GM12874 (cell line): ENCODE measurements around the gene NFATC3.

Source experiments
- TF ChIP-seq, protein P1 (sequence below): IDR thresholded peaks from 2 replicates; pipeline ENCODE4 v1.5.1; 2011; ENCODE audit warnings: low read depth, mild to moderate bottlenecking, control low read depth, low read length, moderate library complexity; ENCODE audit not compliant: insufficient read depth

The NFATC3 gene

DNA sequence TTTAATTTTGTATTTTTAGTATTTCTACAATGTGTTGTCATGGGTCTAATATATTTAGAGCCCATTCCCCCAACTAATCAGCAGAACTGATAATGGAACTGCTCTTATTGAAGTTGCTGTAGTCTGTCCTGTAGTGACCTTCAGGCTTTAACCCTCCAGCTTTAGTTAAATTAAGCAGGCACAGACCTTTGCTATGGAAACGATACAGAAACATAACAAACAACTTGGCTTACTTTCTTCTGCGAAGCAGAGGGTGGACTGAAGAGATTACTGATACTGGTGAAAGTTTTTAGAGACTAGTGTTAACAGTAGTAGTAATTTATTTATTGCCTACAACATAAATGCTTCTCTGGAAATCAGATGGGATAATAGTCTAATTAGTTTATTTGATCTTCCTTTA, 61.4 kb downstream of the NFATC3 start:
- TF ChIP-seq, protein P1, sequence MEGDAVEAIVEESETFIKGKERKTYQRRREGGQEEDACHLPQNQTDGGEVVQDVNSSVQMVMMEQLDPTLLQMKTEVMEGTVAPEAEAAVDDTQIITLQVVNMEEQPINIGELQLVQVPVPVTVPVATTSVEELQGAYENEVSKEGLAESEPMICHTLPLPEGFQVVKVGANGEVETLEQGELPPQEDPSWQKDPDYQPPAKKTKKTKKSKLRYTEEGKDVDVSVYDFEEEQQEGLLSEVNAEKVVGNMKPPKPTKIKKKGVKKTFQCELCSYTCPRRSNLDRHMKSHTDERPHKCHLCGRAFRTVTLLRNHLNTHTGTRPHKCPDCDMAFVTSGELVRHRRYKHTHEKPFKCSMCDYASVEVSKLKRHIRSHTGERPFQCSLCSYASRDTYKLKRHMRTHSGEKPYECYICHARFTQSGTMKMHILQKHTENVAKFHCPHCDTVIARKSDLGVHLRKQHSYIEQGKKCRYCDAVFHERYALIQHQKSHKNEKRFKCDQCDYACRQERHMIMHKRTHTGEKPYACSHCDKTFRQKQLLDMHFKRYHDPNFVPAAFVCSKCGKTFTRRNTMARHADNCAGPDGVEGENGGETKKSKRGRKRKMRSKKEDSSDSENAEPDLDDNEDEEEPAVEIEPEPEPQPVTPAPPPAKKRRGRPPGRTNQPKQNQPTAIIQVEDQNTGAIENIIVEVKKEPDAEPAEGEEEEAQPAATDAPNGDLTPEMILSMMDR: no peak

- TF ChIP-seq, protein P1: no peak
These were observed 62.3 kb downstream of the NFATC3 start for GRCh38 chr16:68147444-68147843.

GRCh38 chr16:68149596-68149995, 64.4 kb downstream of the NFATC3 start:
- TF ChIP-seq, protein P1: no peak

DNA sequence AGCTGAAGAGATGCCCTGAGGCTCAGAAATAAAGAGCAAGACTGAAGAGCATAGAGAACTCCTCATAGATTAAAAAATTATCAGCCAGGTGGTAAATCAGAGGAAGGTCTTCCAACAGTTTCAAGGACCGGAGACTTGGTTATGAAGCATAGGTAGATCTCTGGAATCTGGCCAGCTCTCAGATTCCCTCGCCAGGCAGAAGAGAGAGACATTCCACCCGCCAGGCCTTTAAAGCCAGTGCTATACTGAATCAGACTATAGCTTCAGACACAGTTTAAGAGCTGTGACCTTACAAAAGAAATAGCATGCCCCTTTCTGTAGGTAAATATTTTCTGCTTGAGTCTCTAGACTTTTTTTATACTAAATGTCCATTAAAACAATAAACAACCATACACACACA, 70.3 kb downstream of the NFATC3 start:
- TF ChIP-seq, protein P1: no peak

- TF ChIP-seq, protein P1: no peak
These were observed 77.2 kb downstream of the NFATC3 start for GRCh38 chr16:68162413-68162812.

DNA sequence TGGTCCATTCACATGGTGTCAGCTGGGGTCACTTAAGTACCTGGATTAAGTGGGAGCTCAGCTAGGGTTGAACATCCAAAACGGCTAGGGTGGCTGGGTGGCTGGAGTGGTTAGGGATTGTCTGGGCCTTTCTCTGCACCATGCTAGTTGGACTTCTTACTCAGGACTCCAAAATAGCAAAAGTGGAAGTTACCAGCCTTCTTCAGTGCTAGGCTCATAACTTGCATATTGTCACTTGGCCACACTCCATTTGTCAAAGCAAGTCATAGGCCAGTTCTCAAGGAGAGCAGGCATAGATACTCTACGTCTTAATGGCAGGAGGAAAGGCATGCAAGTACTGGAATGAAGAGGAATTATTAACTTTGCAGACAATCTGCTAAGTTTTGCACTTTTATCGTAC, 81.1 kb downstream of the NFATC3 start:
- TF ChIP-seq, protein P1: no peak

DNA sequence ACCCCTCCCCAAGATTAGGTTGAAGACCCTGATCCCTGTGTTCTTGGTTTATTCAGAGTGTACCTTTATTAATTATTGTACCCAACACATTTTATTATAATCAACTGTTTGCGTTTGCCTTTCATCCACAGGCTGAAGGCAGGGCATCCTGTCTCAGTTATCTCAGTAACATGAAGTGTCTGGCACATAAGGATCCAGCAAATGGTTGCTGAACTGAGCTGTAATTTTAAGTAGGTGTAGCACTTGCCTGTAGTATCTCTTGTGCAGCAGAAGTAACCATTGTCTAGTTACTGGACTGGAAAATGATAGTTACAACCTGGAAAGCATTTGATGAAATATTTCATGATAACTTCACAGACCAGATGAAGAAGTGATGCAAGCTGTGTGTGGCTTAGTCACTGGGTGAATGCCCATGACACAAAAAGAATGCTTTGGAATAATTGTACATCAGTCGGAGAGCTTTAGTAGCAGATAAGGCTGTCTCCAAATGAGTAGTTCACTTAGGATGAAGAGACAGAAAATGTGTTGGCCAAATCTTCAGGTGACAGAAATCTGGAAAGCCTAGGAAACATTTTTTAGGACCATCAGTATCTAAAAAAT, 94.1 kb downstream of the NFATC3 start:
- TF ChIP-seq, protein P1: no peak
